Right lobe of liver (tissue), 6 donors: Measurements from ENCODE around the gene PEF1. TPM values are rescaled to one million over a fixed set of nuclear protein-coding genes. Genes with fewer than 3 reads are reported as not detected.

Experiments
- ATAC-seq, 4 donors: fragments of 200-7000 bp; cut with Tn5 transposase; one replicate each; pipeline ENCODE4 v1.9.1; 2020; ENCODE audit warnings: mild to moderate bottlenecking in 4 of 4, moderate library complexity in 4 of 4
- DNase-seq, 3 donors: peaks; one replicate each; pipeline ENCODE4 v3.0.0-alpha.2; 2020
- H3K27ac ChIP-seq, 3 donors: fragments of 200-600 bp; one replicate each; pipeline ENCODE4 v1.8.0; 2022
- H3K27me3 ChIP-seq, 2 donors: fragments of 200-600 bp; one replicate each; pipeline ENCODE4 v1.8.0; 2022
- H3K36me3 ChIP-seq, 4 donors: fragments of 200-600 bp; sonication (generic) in 1 of 4; one replicate each; pipeline versions ENCODE4 v1.5.1 to v1.8.0; 2017 to 2022; ENCODE audit warnings: control low read depth in 1 of 4
- H3K4me1 ChIP-seq, 4 donors: fragments of 200-600 bp; sonication (generic) in 1 of 4; one replicate each; pipeline versions ENCODE4 v1.5.1 to v1.8.0; 2017 to 2022; ENCODE audit warnings: control low read depth in 1 of 4
- H3K4me3 ChIP-seq, 3 donors: fragments of 200-600 bp; one replicate each; pipeline ENCODE4 v1.8.0; 2022
- H3K9me3 ChIP-seq, 4 donors: fragments of 200-600 bp; sonication (generic) in 1 of 4; one replicate each; pipeline versions ENCODE4 v1.5.1 to v1.8.0; 2017 to 2022; ENCODE audit warnings: control low read depth in 1 of 4
- CTCF ChIP-seq, 4 donors: fragments of 200-600 bp in 3 of 4; fragments of 450-650 bp in 1 of 4; IDR thresholded peaks; one replicate each; pipeline versions ENCODE4 v1.5.1 to v1.8.0; 2016 to 2022; ENCODE audit warnings: antibody characterized with exemption in 4 of 4, mild to moderate bottlenecking in 2 of 4
- POLR2A ChIP-seq: fragments of 450-650 bp; IDR thresholded peaks from one replicate; pipeline ENCODE4 v1.6.1; 2017; ENCODE audit warnings: antibody characterized with exemption, mild to moderate bottlenecking
- WGBS: methylation state at CpG from one replicate; pipeline ENCODE4 v1.1.6; 2018; ENCODE audit warnings: low coverage, low lambda C conversion rate; ENCODE audit not compliant: insufficient coverage; ENCODE audit errors: missing lambda C conversion rate; 5-methylcytosine and 5-hydroxymethylcytosine counted together
- intact Hi-C, 2 donors: fragments of 100-400 bp; cut with DNase I; formaldehyde crosslinking; loops; one replicate each; pipeline versions ENCODE4 v1.11.2 to v1.14.1; 2022
- total RNA-seq, 6 experiments: library from RNA; depleted of rRNA in 2 of 6; stranded (reverse); fragments of >200 nt in 2 of 6; fragmentation: NEBNext Ultra II Directional in 3 of 6; extraction: Animal tissue kit (Norgen Biotek cat#: 25700) in 3 of 6; gene quantifications; one replicate each; pipeline versions ENCODE4 v1.1.0 to v1.2.4, GENCODE V29; 2016 to 2023
- donor health status: DM: no; HTN: yes; CAD: no.
- donor health status: DM: no; HTN: no; CAD: no.
- donor health status: DM: no; HTN: no; CAD: no.
- donor health status: DM: no; HTN: yes; CAD: no.
- donor health status: DM: no; HTN: yes; CAD: no.

PEF1 gene
- total RNA-seq, 6 experiments from 2014 or later = 23.9 to 47.5 (median 32.5) TPM

DNA sequence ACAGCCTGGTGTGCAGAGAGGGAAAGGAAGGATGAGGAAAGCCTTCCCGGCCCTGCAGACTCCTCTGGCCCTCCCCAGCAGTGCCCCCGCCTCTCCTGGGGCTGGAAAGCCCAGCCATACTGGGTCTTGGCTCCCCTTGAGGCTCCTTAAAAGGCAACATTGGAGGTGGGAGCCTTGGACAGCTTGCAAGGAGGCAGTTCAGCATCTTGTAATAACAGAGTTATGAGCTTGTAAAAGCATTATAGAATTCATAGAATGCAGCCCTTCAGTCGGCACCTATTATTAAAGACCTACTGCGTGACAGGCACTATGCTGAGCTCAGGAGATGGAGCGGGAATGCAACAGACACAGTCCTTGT, 64.2 kb downstream of the PEF1 start:
- 62% methylated on average over 5 of the region's 5 CpGs for WGBS
- ATAC-seq (no peak), DNase-seq (no peak)
- Histone ChIP-seq H3K4me1 (peaks cover 0 to 4% (median 1%) of the 10 kb centered on the region in 4 donors), H3K4me3 (no peak overlapping the region), H3K27ac (peak overlapping the region in 2 of 3 donors; percentile 18 to 54), H3K9me3 (no peaks in the 10 kb centered on the region), H3K27me3 (no peaks in the 10 kb centered on the region), H3K36me3 (no peaks in the 10 kb centered on the region)
- TF ChIP-seq CTCF (IDR thresholded peaks at IDR 0.05) (no peak), POLR2A (no peak)
- intact Hi-C loops = no loop called here

Other genes with a start within 250 kb of the PEF1 start
- gene SERINC2, start 231.7 kb downstream of the PEF1 start, total RNA-seq = 100 to 1,000 TPM in 3 of 6 experiments, 10 to 100 TPM in 3; 59.7 to 117 (median 86.9) TPM
- 10 to 100 TPM; 10.1 to 40.4 (median 30.2) TPM for gene TINAGL1, start 68.4 kb downstream of the PEF1 start, total RNA-seq
- not detected for gene HCRTR1, start 27.2 kb downstream of the PEF1 start, total RNA-seq
- gene COL16A1, start 59.1 kb upstream of the PEF1 start, total RNA-seq = 1 to 10 TPM in 5 of 6 experiments, under 1 TPM in 1; 0.73 to 3.5 (median 1.9) TPM
- gene ADGRB2, start 119.5 kb upstream of the PEF1 start, total RNA-seq = under 1 TPM in 2 of 6 experiments, not detected in 4; 0.06 TPM
- under 1 TPM in 4 of 6 experiments, not detected in 2; 0.15 to 0.74 (median 0.36) TPM for gene SPOCD1, start 171.1 kb upstream of the PEF1 start, total RNA-seq